Measurements from ENCODE around the gene TEX12.
"Not testable (repeated sequence)": the region's sequence is repeated elsewhere in the genome, so short reads cannot be mapped to it uniquely, and the experiment has no call there.

TEX12 gene

GRCh38 chr11:112165049-112165448 is 2.1 kb upstream of the TEX12 start:
- no peak for DNase-seq

GRCh38 chr11:112166562-112166961 is 610 bp upstream of the TEX12 start:
- DNase-seq: no peak

- no peak for DNase-seq
These were observed 5.3 kb downstream of the TEX12 start for GRCh38 chr11:112172362-112172994.

GRCh38 chr11:112173152-112173551 is 6.0 kb downstream of the TEX12 start:
- DNase-seq: no peak

GRCh38 chr11:112174789-112175598 is 7.8 kb downstream of the TEX12 start, which contains the start of gene BCO2:
BCO2 (plus strand) TSS chr11:112175512; CDS start chr11:112175602, 90 bp downstream.
- DNase-seq: peak; percentile 65

GRCh38 chr11:112175599-112175952 is 8.4 kb downstream of the TEX12 start:
- no peak for DNase-seq

- no peak for DNase-seq
These were observed 8.9 kb downstream of the TEX12 start for GRCh38 chr11:112176077-112176476.

GRCh38 chr11:112177589-112177988 is 10.4 kb downstream of the TEX12 start:
- DNase-seq: peak; percentile 51

- no peak for DNase-seq
These were observed 11.3 kb downstream of the TEX12 start for GRCh38 chr11:112178428-112178827.

GRCh38 chr11:112178936-112179335 is 11.8 kb downstream of the TEX12 start:
- peak; percentile 46 for DNase-seq

- peak; percentile 75 for DNase-seq
These were observed 12.4 kb downstream of the TEX12 start for GRCh38 chr11:112179601-112180000.

GRCh38 chr11:112182867-112183266 is 15.7 kb downstream of the TEX12 start:
- no peak for DNase-seq

GRCh38 chr11:112185883-112186282 is 18.7 kb downstream of the TEX12 start:
- DNase-seq: no peak

- DNase-seq: no peak
These were observed 19.1 kb downstream of the TEX12 start for GRCh38 chr11:112186304-112186703.

- not testable (repeated sequence) for DNase-seq
These were observed 27.9 kb downstream of the TEX12 start for GRCh38 chr11:112195113-112195512.

GRCh38 chr11:112195951-112196351 is 28.8 kb downstream of the TEX12 start:
- no peak for DNase-seq

GRCh38 chr11:112196519-112197087 is 29.4 kb downstream of the TEX12 start:
- no peak for DNase-seq

GRCh38 chr11:112199101-112199500 is 31.9 kb downstream of the TEX12 start:
- not testable (repeated sequence) for DNase-seq

GRCh38 chr11:112200252-112200651 is 33.1 kb downstream of the TEX12 start:
- DNase-seq: peak; percentile 52

GRCh38 chr11:112206071-112206470 is 38.9 kb downstream of the TEX12 start:
- DNase-seq: no peak

GRCh38 chr11:112210890-112211289 is 43.7 kb downstream of the TEX12 start:
- DNase-seq: no peak

GRCh38 chr11:112211536-112211935 is 44.4 kb downstream of the TEX12 start:
- no peak for DNase-seq

GRCh38 chr11:112212290-112212689 is 45.1 kb downstream of the TEX12 start:
- no peak for DNase-seq

GRCh38 chr11:112212710-112213109 is 45.5 kb downstream of the TEX12 start:
- peak; percentile 22 for DNase-seq

Data from hematopoietic multipotent progenitor cell treated with erythropoietin and hydrocortisone succinate and interleukin-3 and kit ligand, for 4 days (in vitro differentiated cells).